ENCODE measurements around the gene HMGCLL1. TPM values are rescaled to one million over a fixed set of nuclear protein-coding genes. Genes with fewer than 3 reads are reported as not detected.

Gene HMGCLL1
- polyA plus RNA-seq, 1 of the 3 experiments (the other 2 are of a cell fraction), result not detected

DNA sequence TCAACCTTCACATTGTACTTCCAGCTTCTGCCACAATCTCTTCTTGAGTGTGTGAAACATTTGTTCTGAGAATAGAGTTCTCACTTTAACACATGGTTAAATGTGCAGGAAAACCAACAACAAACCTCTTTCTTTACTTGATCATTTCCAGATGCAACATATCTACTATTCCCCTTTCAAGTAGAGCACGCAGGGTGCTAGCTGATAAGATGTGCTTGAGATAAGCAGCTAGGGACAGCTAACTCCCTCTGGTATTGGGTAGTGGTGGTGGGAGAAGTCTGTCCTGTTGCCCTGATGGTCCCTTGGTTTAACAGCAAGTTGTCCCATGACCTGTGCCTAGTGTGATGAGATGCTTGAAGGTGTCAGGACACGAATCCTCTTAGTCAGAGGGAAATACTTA lies 15.4 kb upstream of the HMGCLL1 start:
- peaks cover 0 to 2% of the 10 kb centered on the region in 2 experiments; a peak in 1 of 4 replicates for H3K4me1 ChIP-seq (ENCODE audit: control insufficient read depth in 1 of 2, insufficient read depth in 2 of 2, low read depth in 1 of 2, low read length in 1 of 2)
- no peaks in the 10 kb centered on the region for H3K36me3 ChIP-seq (replicated peaks in 1 of 2; ENCODE audit: control insufficient read depth in 1 of 2, insufficient read depth in 2 of 2, low read length in 1 of 2)
- H3K9me2 ChIP-seq, result no peaks in the 10 kb centered on the region
- no peak overlapping the region for H2AFZ ChIP-seq (ENCODE audit: low read depth)
- POLR2A ChIA-PET, result no interaction called here
- CTCF ChIA-PET, result no interaction called here
- no peaks in the 10 kb centered on the region for H3K9me3 ChIP-seq
- H3K27me3 ChIP-seq (ENCODE audit: insufficient read depth), result no peaks in the 10 kb centered on the region; the same call in 1 of the 2 replicates
- TF ChIP-seq POLR2AphosphoS5 (IDR thresholded peaks at IDR 0.05; ENCODE audit: low read depth, low read length) (no peak), FOSL2 (IDR thresholded peaks at IDR 0.05; ENCODE audit: borderline replicate concordance, low read depth) (no peak), TCF12 (IDR thresholded peaks at IDR 0.05) (no peak), GATA2 (CRISPR knock-in tag; IDR thresholded peaks at IDR 0.05) (peak; percentile 78)
- H3K79me2 ChIP-seq (ENCODE audit: insufficient read depth), result no peaks in the 10 kb centered on the region
- H3K9ac ChIP-seq, result no peak overlapping the region
- H3K4me3 ChIP-seq (ENCODE audit: low read depth in 2 of 2, low read length in 1 of 2), result no peak overlapping the region
- H3K4me2 ChIP-seq, result no peak overlapping the region
- H4K20me1 ChIP-seq (ENCODE audit: insufficient read depth), result no peaks in the 10 kb centered on the region
- DNase-seq, result no peak
- H3K27ac ChIP-seq (ENCODE audit: low read depth in 2 of 2, low read length in 1 of 2), result no peak overlapping the region
- H3F3A ChIP-seq (replicated peaks; ENCODE audit: insufficient read depth), result no peaks in the 10 kb centered on the region
- WGBS (ENCODE audit: low lambda C conversion rate), result 4% methylated on average over 2 of the region's 2 CpGs

DNA sequence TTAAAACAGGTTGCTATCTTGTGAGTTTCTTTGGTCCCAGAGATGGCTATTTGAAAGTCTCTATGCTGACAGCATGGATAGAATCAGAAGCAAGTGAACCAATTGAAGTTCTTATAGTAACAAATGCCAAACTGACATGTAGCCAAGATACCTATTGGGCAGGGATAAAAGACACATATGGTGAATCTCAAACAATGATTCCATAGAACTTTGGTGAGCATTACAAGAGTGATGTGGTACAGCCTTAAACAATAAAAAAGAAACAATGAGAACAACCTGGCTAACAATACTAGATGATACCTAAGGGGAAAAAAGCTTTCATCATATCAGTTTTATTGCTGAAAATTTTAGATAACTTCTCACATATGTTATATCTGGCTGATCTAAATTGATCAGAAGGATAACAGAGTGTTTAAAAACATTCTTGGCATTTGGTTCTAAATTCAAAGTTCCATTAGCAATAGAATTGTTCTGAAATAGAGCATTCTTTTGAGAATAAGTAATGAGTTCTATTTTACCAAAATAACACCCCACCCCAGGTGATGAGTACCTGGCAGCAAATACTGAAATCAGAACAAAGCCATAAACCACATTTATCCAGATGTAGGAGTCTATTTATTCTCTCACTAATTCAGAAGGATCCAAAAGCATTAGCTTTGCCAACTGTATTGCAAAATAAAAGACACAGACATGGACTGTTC lies 5.8 kb upstream of the HMGCLL1 start:
- Histone ChIP-seq H4K20me1 (ENCODE audit: insufficient read depth) (no peaks in the 10 kb centered on the region), H3K4me2 (no peak overlapping the region), H3K27ac (ENCODE audit: low read depth in 2 of 2, low read length in 1 of 2) (no peak overlapping the region), H2AFZ (ENCODE audit: low read depth) (no peak overlapping the region), H3K9me2 (no peaks in the 10 kb centered on the region), H3K4me3 (ENCODE audit: low read depth in 2 of 2, low read length in 1 of 2) (no peak overlapping the region), H3K9ac (no peak overlapping the region), H3K9me3 (no peaks in the 10 kb centered on the region), H3K27me3 (ENCODE audit: insufficient read depth) (no peaks in the 10 kb centered on the region), H3F3A (replicated peaks; ENCODE audit: insufficient read depth) (no peaks in the 10 kb centered on the region), H3K36me3 (replicated peaks in 1 of 2; ENCODE audit: control insufficient read depth in 1 of 2, insufficient read depth in 2 of 2, low read length in 1 of 2) (no peaks in the 10 kb centered on the region), H3K79me2 (ENCODE audit: insufficient read depth) (no peaks in the 10 kb centered on the region), H3K4me1 (ENCODE audit: control insufficient read depth in 1 of 2, insufficient read depth in 2 of 2, low read depth in 1 of 2, low read length in 1 of 2) (no peaks in the 10 kb centered on the region)
- no peak for TF ChIP-seq POLR2AphosphoS5 (IDR thresholded peaks at IDR 0.05; ENCODE audit: low read depth, low read length)
- no peak for TF ChIP-seq GATA2 (CRISPR knock-in tag; IDR thresholded peaks at IDR 0.05)
- TF ChIP-seq USF2 (IDR thresholded peaks at IDR 0.05; ENCODE audit: borderline replicate concordance, low read depth, low read length), result no peak
- no peak for TF ChIP-seq RFX5 (IDR thresholded peaks at IDR 0.05; ENCODE audit: low read length)
- no peak for TF ChIP-seq RXRA (IDR thresholded peaks at IDR 0.05; ENCODE audit: borderline replicate concordance, low read depth)
- TF ChIP-seq MEF2A (IDR thresholded peaks at IDR 0.05; ENCODE audit: borderline replicate concordance, low read depth), result no peak
- no peak for TF ChIP-seq USF1 (IDR thresholded peaks at IDR 0.05; ENCODE audit: borderline replicate concordance, low read depth)
- no peak for TF ChIP-seq JUND (IDR thresholded peaks at IDR 0.05)
- no peak for TF ChIP-seq YY1 (IDR thresholded peaks at IDR 0.05; ENCODE audit: low read depth)
- no peak for TF ChIP-seq FOXJ3 (CRISPR knock-in tag; IDR thresholded peaks at IDR 0.05)
- TF ChIP-seq CTCF (IDR thresholded peaks at IDR 0.05), result no peak
- no peak for TF ChIP-seq SMC3 (IDR thresholded peaks at IDR 0.05; ENCODE audit: low read depth, low read length)
- no peak for DNase-seq
- ChIA-PET POLR2A (no interaction called here), CTCF (interaction anchor here (1.1 kb wide), 1 partner anchor 9 kb away, joined by 3 read pairs; no protein-coding TSS in a partner anchor)

All from SK-N-SH (cell line).